NCI-H1092 treated with DMSO at 0.1 percent for 48 hours (cell line): Measurements from ENCODE around the gene NTNG1.
"Not testable (repeated sequence)": the region's sequence is repeated elsewhere in the genome, so short reads cannot be mapped to it uniquely, and the experiment has no call there.

Source experiments
- DNase-seq: peaks from one replicate; lab custom pipeline; 2025; lab: John Stamatoyannopoulos, UW

NTNG1 gene

DNA sequence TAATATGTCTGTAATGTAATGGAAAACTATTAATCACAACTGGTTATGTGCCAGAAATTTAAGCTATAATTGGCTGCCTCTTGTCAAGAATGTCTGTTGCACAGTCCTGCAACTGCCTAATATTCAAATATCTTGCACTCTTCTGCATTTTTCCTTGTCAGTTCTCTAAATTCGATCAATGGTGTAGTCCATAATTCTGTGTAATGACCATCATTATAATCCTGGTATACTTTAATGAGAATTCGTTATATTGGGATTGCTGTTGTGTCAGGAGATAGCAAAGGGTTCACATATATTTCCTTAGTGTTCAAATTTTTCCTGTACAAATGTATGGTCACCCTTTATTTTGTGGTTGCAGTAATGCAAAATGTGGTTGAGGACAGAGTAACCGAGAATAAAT lies 4.8 kb downstream of the NTNG1 start:
- no peak for DNase-seq

DNA sequence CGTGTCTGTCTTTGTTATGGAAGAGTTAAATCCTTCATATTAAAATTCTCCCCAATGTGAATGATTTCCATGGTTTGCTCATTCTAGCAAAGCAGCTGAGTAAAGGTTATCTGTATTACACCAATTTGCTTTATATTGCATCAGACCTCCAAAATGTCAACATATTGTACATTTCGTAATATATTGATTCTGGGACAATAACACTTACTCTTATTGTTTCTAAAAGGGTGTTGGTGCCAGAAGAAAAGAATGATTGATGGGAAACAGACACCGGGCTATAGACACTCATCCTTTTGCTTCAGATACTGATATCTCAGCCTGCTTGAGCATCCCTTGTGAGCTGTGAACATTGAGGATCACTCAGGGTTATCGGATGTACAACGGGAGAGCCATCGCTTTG lies 7.0 kb downstream of the NTNG1 start:
- no peak for DNase-seq

- no peak for DNase-seq
Measured at GRCh38 chr1:107149946-107150345, 9.1 kb downstream of the NTNG1 start.

- no peak for DNase-seq
Measured at GRCh38 chr1:107151295-107151694, 10.5 kb downstream of the NTNG1 start.

- no peak for DNase-seq
Measured at GRCh38 chr1:107152395-107152794, 11.6 kb downstream of the NTNG1 start.

- no peak for DNase-seq
Measured at GRCh38 chr1:107153014-107153413, 12.2 kb downstream of the NTNG1 start.

DNA sequence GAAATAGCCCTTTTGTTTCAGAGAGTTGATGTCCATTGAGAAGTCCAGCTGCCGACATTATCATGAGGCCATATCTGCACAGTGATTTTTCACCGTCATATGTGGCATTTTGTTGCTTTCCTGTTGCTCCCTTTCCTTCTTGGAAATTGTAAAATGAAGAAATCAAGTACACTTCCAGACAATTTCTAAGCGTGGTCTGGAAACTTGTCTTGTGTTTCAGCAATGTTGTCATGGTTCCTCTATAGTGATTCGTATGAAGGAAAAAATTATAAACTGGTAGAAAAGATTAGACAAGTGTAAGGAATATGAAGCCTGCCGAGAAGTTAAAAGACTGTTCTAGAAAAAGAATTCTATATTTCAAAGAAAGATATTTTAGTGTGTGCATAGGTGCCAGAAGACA lies 17.7 kb downstream of the NTNG1 start:
- DNase-seq: no peak

- DNase-seq: no peak
Measured at GRCh38 chr1:107158991-107159390, 18.2 kb downstream of the NTNG1 start.

DNA sequence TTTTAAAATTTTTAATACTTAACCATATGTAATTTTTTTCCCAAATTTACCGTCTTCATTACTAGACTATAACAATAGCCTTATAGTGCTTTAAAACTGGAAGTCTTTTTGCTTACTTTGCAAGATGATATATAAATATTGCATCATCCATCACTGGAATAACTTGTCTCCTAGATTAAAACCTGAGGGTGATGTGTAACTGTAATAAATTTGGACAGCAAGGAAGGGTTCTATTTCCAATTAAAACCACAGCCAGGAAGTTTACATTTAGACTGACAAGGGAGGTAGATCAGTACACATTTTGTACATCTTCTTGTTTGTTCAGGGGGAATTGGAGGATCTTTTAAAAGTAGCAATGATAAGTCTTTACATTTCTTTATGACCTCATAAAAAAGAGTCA lies 21.9 kb downstream of the NTNG1 start:
- no peak for DNase-seq

GRCh38 chr1:107164901-107165300 lies 24.1 kb downstream of the NTNG1 start:
- DNase-seq: not testable (repeated sequence)

GRCh38 chr1:107169615-107170014 lies 28.8 kb downstream of the NTNG1 start:
- no peak for DNase-seq

DNA sequence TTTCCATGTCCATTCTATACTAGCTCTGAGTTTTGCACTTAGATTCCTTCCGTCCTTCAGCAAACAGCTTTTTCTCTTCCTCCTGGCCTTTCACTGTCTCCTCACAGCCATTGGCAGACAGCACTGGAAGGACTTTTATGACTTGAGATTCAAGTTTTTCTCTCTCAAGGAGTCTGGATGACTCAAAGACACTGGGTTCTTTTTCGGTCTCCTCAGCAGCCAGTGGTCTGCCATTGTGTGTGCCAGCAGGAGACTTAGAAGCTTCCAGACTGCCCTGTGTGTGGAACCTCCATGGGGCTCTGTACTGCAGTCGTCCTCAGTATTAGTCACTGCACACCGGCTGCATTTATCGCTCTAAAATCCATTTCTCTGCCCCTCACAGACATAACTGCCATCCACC lies 30.5 kb downstream of the NTNG1 start:
- no peak for DNase-seq

GRCh38 chr1:107172450-107173170 lies 31.8 kb downstream of the NTNG1 start:
- DNase-seq: no peak

DNA sequence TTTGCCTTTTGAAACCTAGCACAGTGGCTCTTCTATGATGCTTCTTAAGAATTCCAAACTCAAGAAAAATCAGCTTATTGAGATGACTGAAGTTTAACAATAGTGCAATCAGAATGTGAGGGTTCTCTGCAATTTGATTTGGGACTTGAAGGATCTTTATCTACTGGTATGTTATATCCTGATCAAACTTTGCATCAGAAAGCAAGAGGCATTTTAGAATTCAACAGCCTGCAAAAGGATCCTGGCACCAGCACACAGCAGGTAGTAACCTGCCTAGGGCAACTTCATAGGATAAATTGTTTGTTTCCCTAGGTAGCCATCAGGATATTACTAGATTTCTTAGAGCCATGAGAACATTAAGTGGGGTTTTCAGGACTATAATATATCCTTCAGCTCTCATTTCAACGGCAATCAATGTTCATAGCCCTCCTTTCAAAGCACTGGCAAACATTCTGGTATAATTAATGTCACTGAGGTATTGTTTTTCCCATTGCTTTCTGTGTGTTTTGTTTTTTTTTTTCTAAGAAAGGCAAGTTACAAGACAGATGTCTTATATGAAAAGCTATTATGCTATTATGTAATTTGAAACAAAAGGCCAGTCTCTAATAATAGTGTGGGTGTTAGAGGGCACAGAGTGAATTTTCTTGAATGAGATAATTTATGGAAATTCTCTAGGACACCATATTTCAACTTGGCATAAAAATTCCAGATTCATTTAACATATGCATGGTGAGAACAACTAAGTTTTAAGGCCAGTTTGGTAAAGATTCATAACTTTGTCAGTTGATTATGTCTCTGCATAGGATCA lies 34.5 kb downstream of the NTNG1 start:
- DNase-seq: no peak

- DNase-seq: no peak
Measured at GRCh38 chr1:107181253-107181969, 40.6 kb downstream of the NTNG1 start.

DNA sequence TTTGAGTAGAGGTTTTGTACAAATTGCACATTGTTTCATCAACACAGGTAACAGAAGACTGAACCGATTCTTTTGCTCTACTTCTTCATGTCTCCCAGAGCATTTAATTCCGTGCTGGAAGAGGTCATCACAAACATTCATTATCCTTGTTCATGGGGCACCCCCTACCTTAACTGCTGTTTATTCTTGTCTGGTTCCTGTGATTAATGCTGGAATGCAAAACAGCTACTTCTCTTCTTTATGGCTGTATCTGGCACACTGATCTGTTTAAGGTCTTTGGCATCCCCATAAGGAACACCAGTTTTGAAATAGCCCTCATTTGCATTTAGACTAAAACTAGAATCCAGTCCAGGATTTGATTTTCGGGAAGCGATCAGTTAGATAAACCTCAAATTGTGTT lies 42.2 kb downstream of the NTNG1 start:
- no peak for DNase-seq

- no peak for DNase-seq
Measured at GRCh38 chr1:107184888-107185287, 44.0 kb downstream of the NTNG1 start.

GRCh38 chr1:107187399-107187798 lies 46.6 kb downstream of the NTNG1 start:
- DNase-seq: no peak

GRCh38 chr1:107188160-107188559 lies 47.3 kb downstream of the NTNG1 start:
- DNase-seq: no peak

- DNase-seq: no peak
Measured at GRCh38 chr1:107194380-107194779, 53.5 kb downstream of the NTNG1 start.

GRCh38 chr1:107195476-107195875 lies 54.6 kb downstream of the NTNG1 start:
- DNase-seq: no peak

GRCh38 chr1:107196973-107197562 lies 56.2 kb downstream of the NTNG1 start:
- no peak for DNase-seq

DNA sequence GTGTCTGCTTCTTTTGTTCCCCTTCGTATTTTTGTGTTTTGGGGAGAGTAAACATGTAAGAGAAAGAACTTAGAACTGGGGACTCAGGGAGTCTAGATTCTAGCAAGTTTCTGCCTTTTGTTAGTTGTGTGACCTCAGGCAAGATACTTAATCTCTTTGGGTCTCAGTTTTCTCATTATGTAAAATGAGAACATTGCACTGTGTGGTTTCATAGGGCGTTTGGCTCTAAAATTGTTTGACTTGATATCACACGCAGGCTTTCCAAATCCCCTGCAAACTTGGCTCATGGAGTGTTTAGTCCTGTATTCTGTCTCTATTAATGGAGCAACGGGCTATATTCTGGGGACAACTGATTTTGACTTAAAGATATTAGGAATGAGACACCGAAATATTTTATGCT lies 57.7 kb downstream of the NTNG1 start:
- DNase-seq: no peak
